ENCODE measurements around the gene ABCC11. TPM values are rescaled to one million over a fixed set of nuclear protein-coding genes. Genes with fewer than 3 reads are reported as not detected.

ABCC11 gene
- total RNA-seq, 1 donor from 2014 or later, result not detected

DNA sequence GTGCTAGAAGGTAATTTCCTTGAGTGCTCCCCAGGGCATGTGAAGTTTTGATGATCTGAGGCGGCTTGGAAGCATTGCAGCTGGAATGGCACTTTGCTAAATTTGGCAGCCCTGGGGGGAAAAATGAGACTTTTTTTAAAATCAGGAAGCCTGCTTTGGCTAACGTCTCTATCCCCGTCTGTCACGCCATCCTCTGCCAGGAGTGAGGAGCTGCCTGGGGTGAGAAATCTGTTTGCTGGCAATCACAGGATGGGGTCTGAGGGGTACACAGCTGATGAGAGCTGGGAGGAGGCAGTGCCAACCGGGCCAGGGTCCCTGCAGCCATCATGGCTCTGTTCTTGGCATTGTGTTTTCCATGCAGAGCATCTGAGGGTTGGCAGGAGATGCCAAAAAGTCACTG is 93.6 kb downstream of the ABCC11 start:
- Histone ChIP-seq H2AFZ (replicated peaks) (no peak overlapping the region), H3K4me2 (no peak overlapping the region), H3K36me3 (no peaks in the 10 kb centered on the region), H3K27me3 (peaks cover 4% of the 10 kb centered on the region), H3K4me3 (no peak overlapping the region), H3F3A (ENCODE audit: low read depth) (no peaks in the 10 kb centered on the region), H3K9ac (no peak overlapping the region), H3K4me1 (no peaks in the 10 kb centered on the region), H4K20me1 (ENCODE audit: low read depth) (no peaks in the 10 kb centered on the region), H3K27ac (no peak overlapping the region), H3K79me2 (ENCODE audit: low read depth) (no peaks in the 10 kb centered on the region), H3K9me3 (ENCODE audit: low read depth) (no peaks in the 10 kb centered on the region)
- Mint-ChIP-seq H3K4me3 (no peak overlapping the region), H3K9me3 (no peaks in the 10 kb centered on the region), H3K36me3 (no peaks in the 10 kb centered on the region), H3K27ac (no peak overlapping the region), H3K27me3 (ENCODE audit: insufficient read depth, low read depth) (peaks cover 5% of the 10 kb centered on the region), H3K4me1 (peaks cover 4% of the 10 kb centered on the region)
- TF ChIP-seq EZH2 (IDR thresholded peaks at IDR 0.05) (no peak), EZH2phosphoT487 (IDR thresholded peaks at IDR 0.05) (no peak)
- DNase-seq (ENCODE audit: low spot score), result no peak

DNA sequence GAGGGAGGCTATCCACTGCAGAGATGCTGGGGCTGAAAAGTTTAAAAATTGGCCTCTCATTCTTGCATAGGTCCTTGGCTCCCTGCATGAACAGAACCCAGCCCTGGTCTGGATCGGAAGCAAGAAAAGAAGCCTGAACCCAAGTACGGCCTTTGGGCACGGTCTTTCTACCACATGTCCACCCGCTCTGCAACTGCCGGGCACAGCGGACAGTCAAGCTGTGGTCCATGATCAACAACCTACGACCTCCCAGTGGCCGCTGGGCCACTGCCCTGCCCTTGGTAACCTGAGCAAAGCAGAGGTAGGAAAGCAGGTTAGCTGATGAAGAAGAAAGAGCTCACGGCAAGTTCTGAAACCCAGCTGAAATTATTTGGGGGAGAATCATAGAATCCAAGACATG is 95.1 kb downstream of the ABCC11 start:
- H3K27ac Mint-ChIP-seq, result no peak overlapping the region
- peaks cover 4% of the 10 kb centered on the region for H3K4me1 Mint-ChIP-seq
- no peak overlapping the region for H3K4me3 ChIP-seq
- H3K27ac ChIP-seq, result no peak overlapping the region
- DNase-seq (ENCODE audit: low spot score), result no peak
- no peaks in the 10 kb centered on the region for H3K79me2 ChIP-seq (ENCODE audit: low read depth)
- H2AFZ ChIP-seq (replicated peaks), result no peak overlapping the region
- no peaks in the 10 kb centered on the region for H4K20me1 ChIP-seq (ENCODE audit: low read depth)
- peaks cover 4% of the 10 kb centered on the region for H3K27me3 ChIP-seq
- H3K9ac ChIP-seq, result no peak overlapping the region
- H3K4me2 ChIP-seq, result no peak overlapping the region
- no peaks in the 10 kb centered on the region for H3F3A ChIP-seq (ENCODE audit: low read depth)
- H3K4me3 Mint-ChIP-seq, result no peak overlapping the region
- TF ChIP-seq, protein P1, sequence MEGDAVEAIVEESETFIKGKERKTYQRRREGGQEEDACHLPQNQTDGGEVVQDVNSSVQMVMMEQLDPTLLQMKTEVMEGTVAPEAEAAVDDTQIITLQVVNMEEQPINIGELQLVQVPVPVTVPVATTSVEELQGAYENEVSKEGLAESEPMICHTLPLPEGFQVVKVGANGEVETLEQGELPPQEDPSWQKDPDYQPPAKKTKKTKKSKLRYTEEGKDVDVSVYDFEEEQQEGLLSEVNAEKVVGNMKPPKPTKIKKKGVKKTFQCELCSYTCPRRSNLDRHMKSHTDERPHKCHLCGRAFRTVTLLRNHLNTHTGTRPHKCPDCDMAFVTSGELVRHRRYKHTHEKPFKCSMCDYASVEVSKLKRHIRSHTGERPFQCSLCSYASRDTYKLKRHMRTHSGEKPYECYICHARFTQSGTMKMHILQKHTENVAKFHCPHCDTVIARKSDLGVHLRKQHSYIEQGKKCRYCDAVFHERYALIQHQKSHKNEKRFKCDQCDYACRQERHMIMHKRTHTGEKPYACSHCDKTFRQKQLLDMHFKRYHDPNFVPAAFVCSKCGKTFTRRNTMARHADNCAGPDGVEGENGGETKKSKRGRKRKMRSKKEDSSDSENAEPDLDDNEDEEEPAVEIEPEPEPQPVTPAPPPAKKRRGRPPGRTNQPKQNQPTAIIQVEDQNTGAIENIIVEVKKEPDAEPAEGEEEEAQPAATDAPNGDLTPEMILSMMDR (IDR thresholded peaks at IDR 0.05), result no peak
- TF ChIP-seq EZH2 (IDR thresholded peaks at IDR 0.05) (no peak), EZH2phosphoT487 (IDR thresholded peaks at IDR 0.05) (no peak)
- H3K27me3 Mint-ChIP-seq (ENCODE audit: insufficient read depth, low read depth), result no peaks in the 10 kb centered on the region
- H3K36me3 Mint-ChIP-seq, result peaks cover 2% of the 10 kb centered on the region
- H3K4me1 ChIP-seq, result no peaks in the 10 kb centered on the region
- H3K36me3 ChIP-seq, result no peaks in the 10 kb centered on the region
- no peaks in the 10 kb centered on the region for H3K9me3 Mint-ChIP-seq
- no peaks in the 10 kb centered on the region for H3K9me3 ChIP-seq (ENCODE audit: low read depth)

DNA sequence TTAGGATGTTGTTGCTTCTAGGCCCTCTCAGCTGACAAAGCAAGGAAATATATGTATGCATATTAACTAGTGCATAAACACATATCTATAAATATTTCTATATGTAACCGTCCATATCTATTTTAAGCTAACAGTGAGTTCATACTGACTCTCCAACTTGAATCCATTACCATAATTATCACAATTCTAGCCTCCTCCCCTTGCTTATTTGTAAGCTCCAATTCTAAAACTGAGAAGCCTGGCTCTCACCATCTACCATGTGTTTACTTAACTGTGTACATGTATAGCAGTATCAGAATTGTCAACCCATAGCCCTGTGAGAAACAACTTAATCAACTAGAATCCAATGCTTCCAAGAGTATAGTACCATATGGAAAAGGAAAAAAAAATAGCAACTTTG is 96.6 kb downstream of the ABCC11 start:
- Histone ChIP-seq H3K27me3 (no peaks in the 10 kb centered on the region), H3K4me2 (no peak overlapping the region), H3K4me3 (no peak overlapping the region), H3K36me3 (no peaks in the 10 kb centered on the region), H3K79me2 (ENCODE audit: low read depth) (no peaks in the 10 kb centered on the region), H3K9me3 (ENCODE audit: low read depth) (no peaks in the 10 kb centered on the region), H3K9ac (no peak overlapping the region), H3K27ac (no peak overlapping the region), H4K20me1 (ENCODE audit: low read depth) (no peaks in the 10 kb centered on the region), H3K4me1 (no peaks in the 10 kb centered on the region), H2AFZ (replicated peaks) (no peak overlapping the region), H3F3A (ENCODE audit: low read depth) (no peaks in the 10 kb centered on the region)
- H3K4me3 Mint-ChIP-seq, result no peak overlapping the region
- H3K27me3 Mint-ChIP-seq (ENCODE audit: insufficient read depth, low read depth), result peaks cover 2% of the 10 kb centered on the region
- H3K9me3 Mint-ChIP-seq, result no peaks in the 10 kb centered on the region
- H3K4me1 Mint-ChIP-seq, result no peaks in the 10 kb centered on the region
- TF ChIP-seq EZH2phosphoT487 (IDR thresholded peaks at IDR 0.05), result no peak
- TF ChIP-seq, protein P1 (IDR thresholded peaks at IDR 0.05), result no peak
- TF ChIP-seq EZH2 (IDR thresholded peaks at IDR 0.05), result no peak
- H3K27ac Mint-ChIP-seq, result no peak overlapping the region
- peaks cover 2% of the 10 kb centered on the region for H3K36me3 Mint-ChIP-seq
- no peak for DNase-seq (ENCODE audit: low spot score)

DNA sequence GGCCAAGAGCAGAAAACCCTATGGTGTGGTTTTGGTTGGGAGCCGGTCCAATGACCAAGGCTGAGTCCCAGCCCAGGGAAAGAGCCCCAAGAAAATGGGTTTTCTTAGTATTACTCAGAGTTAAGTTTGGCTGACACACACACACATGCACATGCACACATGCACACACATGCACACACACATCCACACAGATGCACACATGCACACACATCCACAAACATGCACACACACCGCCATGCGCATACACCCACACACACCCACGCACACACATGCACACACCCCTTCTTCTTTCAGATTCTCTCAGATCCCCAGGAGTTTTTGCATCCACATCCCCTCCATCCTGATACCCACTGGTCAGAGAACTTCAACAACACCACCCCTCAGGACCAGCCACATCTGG is 100.6 kb downstream of the ABCC11 start:
- H3K27me3 Mint-ChIP-seq (ENCODE audit: insufficient read depth, low read depth), result peaks cover 2% of the 10 kb centered on the region
- TF ChIP-seq EZH2phosphoT487 (IDR thresholded peaks at IDR 0.05) (no peak), EZH2 (IDR thresholded peaks at IDR 0.05) (no peak)
- TF ChIP-seq, protein P1 (IDR thresholded peaks at IDR 0.05), result no peak
- H4K20me1 ChIP-seq (ENCODE audit: low read depth), result no peaks in the 10 kb centered on the region
- H3K36me3 ChIP-seq, result no peaks in the 10 kb centered on the region
- no peak overlapping the region for H3K9ac ChIP-seq
- DNase-seq (ENCODE audit: low spot score), result no peak
- H3K27ac Mint-ChIP-seq, result no peak overlapping the region
- peaks cover 2% of the 10 kb centered on the region for H3K36me3 Mint-ChIP-seq
- no peaks in the 10 kb centered on the region for H3K4me1 Mint-ChIP-seq
- no peak overlapping the region for H2AFZ ChIP-seq (replicated peaks)
- H3K27me3 ChIP-seq, result no peaks in the 10 kb centered on the region
- no peaks in the 10 kb centered on the region for H3F3A ChIP-seq (ENCODE audit: low read depth)
- no peaks in the 10 kb centered on the region for H3K9me3 ChIP-seq (ENCODE audit: low read depth)
- no peak overlapping the region for H3K4me3 Mint-ChIP-seq
- H3K4me2 ChIP-seq, result no peak overlapping the region
- peaks cover 2% of the 10 kb centered on the region for H3K9me3 Mint-ChIP-seq
- H3K27ac ChIP-seq, result no peak overlapping the region
- no peaks in the 10 kb centered on the region for H3K4me1 ChIP-seq
- no peaks in the 10 kb centered on the region for H3K79me2 ChIP-seq (ENCODE audit: low read depth)
- no peak overlapping the region for H3K4me3 ChIP-seq

All from neural progenitor cell (in vitro differentiated cells).